Measurements from ENCODE around the gene OR2AT4.
"Not testable (repeated sequence)": the region's sequence is repeated elsewhere in the genome, so short reads cannot be mapped to it uniquely, and the experiment has no call there.

OR2AT4 gene

DNA sequence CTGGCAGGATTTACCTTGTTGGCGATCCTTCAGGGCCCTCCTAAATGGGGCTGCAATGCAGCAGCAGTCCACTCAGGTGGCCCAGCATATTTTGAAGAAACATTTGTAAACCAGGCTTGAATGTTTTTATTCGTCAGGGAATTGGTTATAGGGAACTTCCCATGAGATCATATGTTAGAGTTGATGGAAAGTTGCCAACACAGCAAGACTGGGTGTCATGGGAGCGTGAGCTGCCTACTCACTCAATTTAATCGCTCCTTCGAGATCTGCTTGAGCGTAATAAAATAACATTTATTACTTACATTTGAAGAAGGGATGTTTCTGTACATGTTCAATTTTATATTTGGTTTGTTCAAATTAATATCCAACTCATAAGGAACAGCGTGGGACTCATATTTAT, 19.4 kb downstream of the OR2AT4 start:
- in situ Hi-C loops (cut with HindIII; ENCODE audit: low pct_ligation_motif_present, low pct_unique_long_range_greater_than_20kb, low sequenced_read_pairs) = no loop called here
- no peak for DNase-seq

DNA sequence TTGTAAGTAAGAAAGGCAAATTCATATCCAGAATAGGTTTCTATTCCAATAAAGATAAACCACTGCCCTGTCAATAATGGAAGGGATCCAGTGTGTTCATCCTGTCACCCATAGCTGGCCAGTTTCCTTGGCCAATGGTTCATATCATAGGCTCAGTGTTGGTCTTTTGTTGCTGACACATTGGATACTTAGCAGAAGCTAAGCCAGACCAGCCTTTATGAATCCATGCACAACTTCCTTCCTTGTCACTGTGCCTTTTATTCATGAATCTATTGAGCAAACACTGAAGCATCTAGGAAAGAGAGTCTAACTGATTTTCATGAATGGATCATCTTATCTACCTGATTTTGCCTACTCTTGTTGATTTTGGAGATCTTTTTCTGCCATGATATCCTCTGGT, 20.0 kb downstream of the OR2AT4 start:
- no peak for DNase-seq
- in situ Hi-C loops (cut with HindIII; ENCODE audit: low pct_ligation_motif_present, low pct_unique_long_range_greater_than_20kb, low sequenced_read_pairs) = no loop called here

DNA sequence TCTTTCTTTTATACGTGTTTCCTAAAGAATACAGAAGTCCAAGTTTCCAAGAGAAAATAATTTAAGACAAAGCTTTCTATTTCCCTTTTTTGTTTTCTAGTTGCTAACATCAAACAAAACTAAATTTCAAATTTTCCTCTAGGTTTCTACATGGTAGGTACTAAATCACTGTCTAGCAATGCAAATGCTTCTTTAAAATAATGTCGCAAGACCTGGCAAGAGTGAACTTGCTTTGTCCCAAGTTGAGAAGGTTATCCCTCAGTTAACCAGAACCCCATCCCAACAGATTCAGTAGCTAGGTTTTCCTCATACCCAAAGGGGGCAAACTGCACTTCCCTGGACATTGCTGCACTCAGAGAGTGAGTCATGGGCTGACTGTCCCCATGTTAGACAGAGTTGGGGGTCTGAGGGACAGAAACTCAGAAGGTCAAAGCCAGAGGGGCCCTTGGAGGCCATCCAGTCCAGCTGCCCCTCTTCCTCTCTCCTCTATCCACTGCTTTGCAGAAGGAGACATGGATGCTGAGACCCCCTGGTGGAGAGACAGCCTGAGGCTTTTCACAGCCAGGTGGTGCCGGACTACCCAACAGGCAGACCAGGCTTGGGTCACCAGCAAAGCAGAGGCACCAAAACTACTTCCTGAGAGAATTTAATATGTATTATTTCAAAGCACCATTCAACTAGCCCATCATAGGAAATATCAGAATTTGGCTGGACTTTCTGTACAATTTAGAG, 23.1 kb downstream of the OR2AT4 start:
- no peak for DNase-seq
- in situ Hi-C loops (cut with HindIII; ENCODE audit: low pct_ligation_motif_present, low pct_unique_long_range_greater_than_20kb, low sequenced_read_pairs) = no loop called here

DNA sequence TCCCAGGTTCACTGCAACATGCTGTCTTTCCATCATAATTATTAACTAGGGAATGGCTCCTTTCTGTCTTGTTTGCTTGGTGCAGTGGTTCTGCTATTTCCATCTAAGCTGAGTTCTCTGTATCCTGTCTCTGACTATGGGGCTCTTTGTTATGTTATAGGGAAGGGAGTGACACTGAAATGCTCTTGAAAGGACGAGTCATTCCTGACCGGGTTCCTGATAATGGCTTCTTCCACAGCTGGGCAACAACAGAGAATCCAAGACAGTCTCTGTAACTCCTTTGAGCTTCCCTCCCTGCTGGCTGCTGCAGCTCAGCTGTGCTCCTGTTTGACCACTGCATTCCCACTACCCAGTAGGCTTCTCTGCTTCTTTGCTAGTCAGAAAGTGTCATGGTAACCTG, 24.1 kb downstream of the OR2AT4 start:
- in situ Hi-C loops (cut with HindIII; ENCODE audit: low pct_ligation_motif_present, low pct_unique_long_range_greater_than_20kb, low sequenced_read_pairs) = no loop called here

DNA sequence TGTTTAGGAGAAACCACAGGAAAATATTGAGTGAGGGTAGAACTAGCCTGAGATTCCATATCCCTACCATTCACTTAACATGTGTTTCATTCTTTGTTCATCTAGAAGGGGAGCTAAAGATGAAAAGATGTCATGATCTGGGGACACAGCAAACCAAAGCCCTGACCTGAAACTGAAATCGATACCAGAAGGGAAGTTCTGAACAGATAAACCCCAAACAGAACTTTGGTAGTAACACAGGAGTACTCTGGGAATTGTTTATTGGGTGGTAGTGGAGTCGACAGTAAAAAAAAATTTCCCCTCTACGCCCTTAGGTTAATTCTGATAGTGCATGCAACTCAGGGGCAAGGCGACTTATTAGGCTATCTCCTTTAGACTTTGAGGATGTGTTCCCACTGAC, 27.2 kb downstream of the OR2AT4 start:
- no peak for DNase-seq
- in situ Hi-C loops (cut with HindIII; ENCODE audit: low pct_ligation_motif_present, low pct_unique_long_range_greater_than_20kb, low sequenced_read_pairs) = no loop called here

More for the DNA sequence above, 24.1 kb downstream of the OR2AT4 start:
- DNase-seq = no peak

DNA sequence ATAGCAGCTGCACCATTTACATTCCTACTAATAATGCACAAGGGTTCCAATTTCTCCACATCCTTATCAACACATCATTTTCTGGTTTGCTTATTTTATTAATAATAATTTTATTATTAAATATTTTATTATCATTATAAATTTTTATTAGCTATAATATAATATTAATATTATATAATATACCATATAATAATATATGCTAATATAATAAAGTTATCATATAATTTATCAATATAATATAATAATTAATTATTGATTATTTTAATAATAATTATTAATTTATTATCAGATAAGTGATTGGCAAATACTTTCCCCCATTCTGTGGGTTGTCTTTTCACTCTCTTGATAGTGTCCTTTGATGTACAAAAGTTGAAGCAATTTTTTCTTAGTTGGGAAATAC, 27.7 kb downstream of the OR2AT4 start:
- in situ Hi-C loops (cut with HindIII; ENCODE audit: low pct_ligation_motif_present, low pct_unique_long_range_greater_than_20kb, low sequenced_read_pairs) = no loop called here

DNA sequence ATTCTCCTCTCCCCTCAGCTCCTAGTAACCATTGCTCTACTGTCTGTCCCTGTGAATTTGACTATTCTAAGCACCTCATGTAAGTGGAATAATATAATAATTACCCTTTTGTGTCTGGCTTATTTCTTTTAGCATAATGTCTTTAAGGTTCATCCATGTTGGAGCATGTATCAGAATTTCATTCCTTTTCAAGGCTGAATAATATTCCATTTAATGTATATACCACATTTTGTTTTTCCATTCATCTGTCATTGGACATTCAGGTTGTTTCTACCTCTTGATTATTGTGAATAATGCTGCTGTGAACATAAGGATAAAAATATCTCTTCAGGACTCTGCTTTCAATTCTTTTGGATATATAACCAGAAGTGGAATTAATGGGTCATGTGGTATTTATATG, 28.1 kb downstream of the OR2AT4 start:
- DNase-seq = no peak
- in situ Hi-C loops (cut with HindIII; ENCODE audit: low pct_ligation_motif_present, low pct_unique_long_range_greater_than_20kb, low sequenced_read_pairs) = no loop called here

More for the DNA sequence above, 27.7 kb downstream of the OR2AT4 start:
- DNase-seq = no peak

DNA sequence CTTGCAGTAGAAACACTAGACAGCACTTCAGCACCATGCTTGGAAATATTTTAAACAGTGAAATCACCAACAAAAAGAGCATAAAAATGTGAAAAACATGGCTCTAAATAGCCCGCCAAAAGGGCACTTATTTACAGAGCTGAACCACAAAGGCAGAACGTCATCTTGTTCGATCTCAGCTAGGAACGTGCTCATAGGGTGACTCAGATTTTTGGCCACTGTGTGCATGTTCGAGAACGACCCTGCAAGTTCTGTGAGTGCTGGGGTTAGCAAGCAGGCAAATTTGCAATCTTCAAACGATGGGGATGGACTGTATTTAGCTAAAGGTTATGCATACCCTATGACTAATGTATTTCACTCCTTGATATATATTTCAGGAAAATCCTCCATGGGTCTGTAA, 30.6 kb downstream of the OR2AT4 start:
- no peak for DNase-seq
- in situ Hi-C loops (cut with HindIII; ENCODE audit: low pct_ligation_motif_present, low pct_unique_long_range_greater_than_20kb, low sequenced_read_pairs) = no loop called here

DNA sequence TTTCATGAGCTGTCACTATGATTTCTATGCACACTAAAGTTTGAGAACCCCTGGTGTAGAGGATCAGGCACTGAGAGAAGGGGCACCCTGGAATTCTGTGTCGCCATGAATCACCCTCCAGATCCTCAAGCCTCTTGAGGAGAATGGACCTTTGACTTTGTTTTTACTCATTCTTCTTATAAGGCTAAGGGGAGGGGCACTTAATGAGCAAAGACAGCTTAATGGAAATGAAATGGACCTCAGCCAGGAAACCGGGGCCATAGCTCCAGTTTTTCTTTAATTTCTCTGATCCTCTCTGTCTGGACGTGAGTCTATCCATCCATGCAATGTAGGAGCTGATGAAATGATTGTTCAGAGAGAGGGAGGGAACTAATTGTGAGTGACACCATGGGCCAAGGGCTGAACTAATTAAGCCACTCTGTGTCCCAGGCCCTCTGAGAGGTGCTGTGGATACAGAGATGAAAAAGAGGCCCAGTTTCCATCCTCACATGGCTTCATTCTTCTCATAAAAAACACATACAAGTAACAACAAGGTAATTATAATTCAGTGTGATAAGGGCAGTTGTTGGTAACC, 32.8 kb downstream of the OR2AT4 start:
- in situ Hi-C loops (cut with HindIII; ENCODE audit: low pct_ligation_motif_present, low pct_unique_long_range_greater_than_20kb, low sequenced_read_pairs) = no loop called here
- no peak for DNase-seq

DNA sequence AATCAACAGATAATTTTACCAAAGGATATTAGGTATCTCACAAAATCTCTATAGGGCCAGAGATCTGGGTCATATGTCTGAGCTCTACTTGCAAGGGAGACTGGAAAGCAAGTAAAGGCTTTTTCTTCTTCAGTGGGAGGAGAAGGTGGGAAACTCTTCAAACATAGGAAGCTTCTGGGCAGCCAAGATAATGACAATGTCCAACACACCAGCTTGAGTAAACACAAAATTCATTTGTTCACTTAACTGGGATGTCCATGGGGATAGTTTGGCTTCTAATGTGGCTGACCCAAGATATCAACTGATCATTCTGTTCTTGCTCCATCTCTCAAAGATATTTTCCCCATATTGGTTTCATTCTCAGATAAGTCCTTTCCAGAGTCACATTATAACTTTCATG, 37.4 kb downstream of the OR2AT4 start:
- DNase-seq = no peak

DNA sequence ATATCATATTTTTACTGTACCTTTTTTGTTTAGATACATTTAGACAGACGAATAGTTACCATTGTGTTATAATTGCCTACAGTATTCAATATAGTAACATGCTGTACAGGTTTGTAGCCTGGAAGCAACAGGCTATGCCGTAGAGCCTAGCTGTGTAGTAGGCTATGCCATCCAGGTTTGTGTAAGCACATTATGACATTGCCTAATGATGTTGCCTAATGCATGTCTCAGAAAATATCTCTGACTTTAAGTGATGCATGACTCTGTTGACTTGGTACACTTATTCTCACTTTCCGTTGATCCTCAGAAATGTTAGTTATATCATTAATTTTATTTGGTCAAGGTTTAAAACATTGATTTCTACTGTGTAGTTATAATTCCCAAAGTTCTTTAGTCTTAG, 39.9 kb downstream of the OR2AT4 start:
- in situ Hi-C loops (cut with HindIII; ENCODE audit: low pct_ligation_motif_present, low pct_unique_long_range_greater_than_20kb, low sequenced_read_pairs) = no loop called here
- DNase-seq = no peak

More for the DNA sequence above, 37.4 kb downstream of the OR2AT4 start:
- in situ Hi-C loops (cut with HindIII; ENCODE audit: low pct_ligation_motif_present, low pct_unique_long_range_greater_than_20kb, low sequenced_read_pairs) = no loop called here

DNA sequence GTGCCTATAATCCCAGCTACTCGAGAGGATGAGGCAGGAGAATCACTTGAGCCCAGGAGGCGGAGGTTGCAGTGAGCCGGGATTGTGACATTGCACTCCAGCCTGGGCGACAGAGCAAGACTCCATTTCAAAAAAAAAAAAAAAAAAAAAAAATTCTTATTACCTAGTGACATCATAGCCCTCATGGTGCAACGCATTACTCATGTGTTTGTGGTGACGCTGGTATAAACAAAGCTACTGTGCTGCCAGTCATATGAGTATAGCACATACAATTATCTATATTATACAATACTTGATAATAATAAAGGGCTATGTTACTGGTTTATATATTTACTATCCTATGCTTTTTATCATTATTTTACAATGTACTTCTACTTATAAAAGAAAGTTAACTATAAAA, 41.2 kb downstream of the OR2AT4 start:
- in situ Hi-C loops (cut with HindIII; ENCODE audit: low pct_ligation_motif_present, low pct_unique_long_range_greater_than_20kb, low sequenced_read_pairs) = no loop called here
- DNase-seq = no peak

DNA sequence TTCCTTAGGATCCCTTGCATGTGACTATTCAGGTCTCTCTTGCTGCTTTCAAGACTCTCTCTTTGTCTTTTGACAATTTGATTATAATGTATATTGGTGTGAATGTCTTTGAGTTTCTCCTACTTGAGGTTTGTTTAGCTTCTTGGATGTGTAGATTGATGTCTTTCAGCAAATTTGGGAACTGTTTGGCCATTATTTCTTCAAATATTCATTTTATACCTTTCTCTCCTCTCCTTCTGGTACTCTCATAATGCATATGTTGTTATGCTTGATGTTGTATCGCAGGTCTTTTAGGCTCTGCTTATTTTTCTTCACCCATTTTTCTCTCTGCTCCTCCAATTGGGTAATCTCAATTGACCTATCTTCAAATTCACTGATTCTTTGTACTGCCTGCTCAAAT, 44.2 kb downstream of the OR2AT4 start:
- DNase-seq = no peak
- in situ Hi-C loops (cut with HindIII; ENCODE audit: low pct_ligation_motif_present, low pct_unique_long_range_greater_than_20kb, low sequenced_read_pairs) = no loop called here

DNA sequence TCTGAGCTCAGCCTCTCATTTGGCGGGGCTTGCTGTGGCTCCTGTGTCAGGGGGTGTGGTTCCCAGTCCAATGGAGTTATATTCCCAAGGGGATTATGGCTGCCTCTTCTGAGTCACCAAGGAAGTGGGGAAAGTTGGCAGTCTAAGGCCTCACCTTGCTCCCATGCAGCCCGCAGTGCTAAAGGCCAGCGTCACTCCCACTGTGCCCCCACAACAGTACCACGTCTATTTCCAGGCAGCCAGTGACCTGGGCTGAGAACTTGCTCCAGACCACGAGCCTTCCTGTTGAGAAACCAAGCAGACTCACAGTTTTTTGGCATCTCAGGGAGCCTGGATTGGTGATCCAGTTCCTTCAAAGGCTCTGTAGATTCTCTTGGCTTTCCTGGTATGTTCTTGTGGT, 45.6 kb downstream of the OR2AT4 start:
- no peak for DNase-seq
- in situ Hi-C loops (cut with HindIII; ENCODE audit: low pct_ligation_motif_present, low pct_unique_long_range_greater_than_20kb, low sequenced_read_pairs) = no loop called here

DNA sequence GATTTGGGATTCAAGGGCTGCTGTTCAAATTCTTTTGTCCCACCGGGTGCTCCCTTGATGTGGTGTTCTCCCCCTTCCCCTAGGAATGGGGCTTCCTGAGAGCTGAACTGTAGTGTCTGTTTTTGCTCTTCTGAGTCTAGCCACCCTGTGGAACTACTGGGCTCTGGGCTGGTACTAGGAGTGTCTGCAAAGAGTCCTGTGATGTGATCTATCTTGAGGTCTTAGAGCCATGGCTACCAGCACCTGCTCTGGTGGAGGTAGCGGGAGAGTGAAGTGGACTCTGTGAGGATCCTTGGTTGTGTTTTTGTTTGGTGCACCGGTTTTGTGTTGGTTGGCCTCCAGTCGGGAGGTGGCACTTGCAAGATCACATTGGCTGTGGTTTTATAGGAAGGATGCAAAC, 46.2 kb downstream of the OR2AT4 start:
- no peak for DNase-seq
- in situ Hi-C loops (cut with HindIII; ENCODE audit: low pct_ligation_motif_present, low pct_unique_long_range_greater_than_20kb, low sequenced_read_pairs) = no loop called here

DNA sequence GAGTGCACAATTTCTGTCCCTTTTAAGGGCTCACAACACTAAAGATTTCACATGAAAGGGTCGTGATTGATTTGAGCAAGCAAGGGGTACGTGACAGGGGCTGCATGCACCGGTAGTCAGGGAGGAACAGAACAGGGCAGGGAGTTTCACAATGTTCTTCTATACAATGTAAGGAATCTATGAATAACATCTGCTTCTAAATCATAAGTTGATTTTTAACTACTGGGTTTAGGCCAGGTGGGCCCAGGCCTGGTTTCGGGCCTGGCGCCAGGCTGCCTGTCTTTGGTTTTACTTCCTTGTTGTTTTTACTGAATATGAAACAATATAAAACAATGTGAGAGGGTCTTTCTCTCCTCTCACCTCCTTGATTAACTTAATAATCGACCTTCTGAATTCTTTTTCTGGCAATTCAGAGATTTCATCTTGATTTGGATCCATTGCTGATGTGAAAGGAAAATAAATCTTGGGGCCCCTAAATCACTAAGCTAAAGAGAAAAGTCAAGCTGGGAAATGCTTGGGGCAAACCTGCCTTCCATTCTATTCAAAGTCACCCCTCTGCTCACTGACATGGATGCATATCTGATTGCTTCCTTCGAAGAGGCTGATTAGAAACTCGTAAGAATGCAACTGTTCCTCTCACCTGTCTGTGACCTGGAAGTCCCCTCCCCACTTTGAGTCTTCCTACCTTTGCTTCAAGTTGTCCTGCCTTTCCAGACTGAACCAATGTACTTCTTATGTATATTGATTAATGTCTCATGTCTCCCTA, 47.0 kb downstream of the OR2AT4 start:
- DNase-seq; in situ Hi-C loops (cut with HindIII; ENCODE audit: low pct_ligation_motif_present, low pct_unique_long_range_greater_than_20kb, low sequenced_read_pairs): not testable (repeated sequence)

DNA sequence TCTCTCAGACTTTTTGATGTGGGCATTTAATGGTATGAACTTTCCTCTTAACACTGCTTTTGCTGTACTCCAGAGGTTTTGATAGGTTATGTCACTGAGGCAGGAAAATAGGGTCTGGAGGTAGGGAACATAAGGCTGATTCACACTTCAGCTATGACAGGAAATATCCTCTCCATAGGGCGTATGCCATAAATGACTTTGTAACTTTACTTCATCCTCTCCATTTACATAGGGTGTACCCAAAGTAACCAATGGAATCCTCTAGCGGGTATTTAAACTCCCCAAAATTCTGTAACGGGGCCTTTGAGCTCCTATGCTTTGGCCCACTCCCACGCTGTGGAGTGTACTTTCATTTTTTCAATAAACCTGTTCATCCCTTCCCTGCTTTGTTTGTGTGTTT, 49.5 kb downstream of the OR2AT4 start:
- in situ Hi-C loops (cut with HindIII; ENCODE audit: low pct_ligation_motif_present, low pct_unique_long_range_greater_than_20kb, low sequenced_read_pairs) = no loop called here
- DNase-seq = no peak

DNA sequence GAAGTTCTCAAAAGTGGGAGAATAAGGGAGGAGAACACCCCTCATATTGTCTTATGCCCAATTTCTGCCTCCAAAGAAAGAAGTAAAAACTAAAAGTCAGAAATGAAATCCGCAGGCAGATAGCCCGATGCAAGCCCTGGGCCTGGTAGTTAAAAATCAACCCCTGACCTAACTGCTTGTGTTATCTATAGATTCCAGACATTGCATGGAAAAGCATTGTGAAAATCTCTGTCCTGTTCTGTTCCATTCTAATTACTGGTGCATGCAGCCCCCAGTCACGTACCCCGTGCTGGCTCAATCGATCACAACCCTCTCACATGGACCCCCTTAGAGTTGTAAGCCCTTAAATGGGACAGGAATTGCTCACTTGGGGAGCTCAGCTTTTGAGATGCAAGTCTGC, 50.0 kb downstream of the OR2AT4 start:
- in situ Hi-C loops (cut with HindIII; ENCODE audit: low pct_ligation_motif_present, low pct_unique_long_range_greater_than_20kb, low sequenced_read_pairs) = not testable (repeated sequence)

DNA sequence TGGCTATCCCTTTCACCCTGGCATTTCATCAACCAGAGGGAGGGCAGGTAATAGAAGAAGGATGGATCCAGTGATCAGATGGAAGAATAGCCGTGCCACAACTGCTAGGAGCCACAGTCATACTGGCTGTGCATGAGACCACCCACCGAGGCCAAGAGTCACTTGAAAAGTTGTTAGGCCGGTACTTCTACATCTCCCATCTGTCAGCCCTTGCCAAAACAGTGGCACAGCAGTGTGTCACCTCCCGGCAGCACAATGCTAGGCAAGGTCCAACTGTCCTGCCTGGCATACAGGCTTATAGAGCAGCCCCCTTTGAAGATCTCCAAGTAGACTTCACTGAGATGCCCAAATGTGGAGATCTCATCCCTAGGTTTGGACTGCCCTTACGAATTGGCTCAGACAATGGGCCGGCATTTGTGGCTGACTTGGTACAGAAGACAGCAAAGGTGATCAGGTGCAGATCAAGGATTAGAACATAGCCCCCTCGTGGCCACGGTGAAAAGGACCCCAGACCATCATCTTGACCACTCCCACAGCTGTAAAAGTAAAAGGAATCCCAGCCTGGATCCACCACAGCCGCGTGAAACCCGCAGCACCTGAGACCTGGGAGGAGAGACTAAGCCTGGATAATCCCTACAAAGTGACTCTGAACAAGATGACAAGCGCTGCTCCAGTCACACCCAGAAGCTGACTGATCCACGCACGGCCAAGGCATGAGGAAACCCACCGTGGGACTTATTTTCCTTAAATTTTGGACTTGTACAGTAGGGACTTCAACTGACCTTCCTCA, 52.1 kb downstream of the OR2AT4 start:
- DNase-seq; in situ Hi-C loops (cut with HindIII; ENCODE audit: low pct_ligation_motif_present, low pct_unique_long_range_greater_than_20kb, low sequenced_read_pairs): not testable (repeated sequence)

More for the DNA sequence above, 50.0 kb downstream of the OR2AT4 start:
- not testable (repeated sequence) for DNase-seq

Measured in ACHN (cell line).